NCI-H1930 (cell line): ENCODE measurements around the gene ABCA13.

ENCODE experiments used
- DNase-seq, 2 experiments: peaks; one replicate each; lab custom pipeline; 2025; lab: John Stamatoyannopoulos, UW

ABCA13 gene

GRCh38 chr7:48245751-48246472, 74.7 kb downstream of the ABCA13 start:
- no peak for DNase-seq

GRCh38 chr7:48249166-48249565, 77.9 kb downstream of the ABCA13 start:
- no peak for DNase-seq

DNA sequence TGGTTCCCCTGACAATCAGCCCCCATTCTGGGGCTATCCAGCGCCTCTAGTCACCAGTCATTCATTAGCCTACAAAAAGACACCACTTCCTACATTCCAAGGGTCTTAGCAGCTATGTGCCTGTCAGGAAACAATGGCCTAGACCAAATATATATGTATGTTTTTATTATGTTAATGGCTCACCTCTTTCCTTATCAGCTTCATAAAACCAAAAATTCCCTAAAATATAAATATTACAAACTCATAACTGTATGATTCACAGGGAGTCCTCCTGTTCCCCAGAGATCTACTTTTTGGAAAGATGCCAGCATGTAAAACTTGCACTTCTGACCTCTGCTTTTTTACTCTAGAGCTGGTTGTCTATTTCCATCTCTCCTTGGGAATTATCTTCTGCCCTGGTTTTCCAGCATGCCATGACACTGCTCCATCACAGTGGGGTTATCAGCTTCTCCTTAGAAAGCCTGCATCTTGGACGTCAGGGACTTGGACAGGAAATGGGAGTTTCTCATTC, 79.2 kb downstream of the ABCA13 start:
- no peak for DNase-seq

- no peak for DNase-seq
Observed at GRCh38 chr7:48251766-48252165, 80.5 kb downstream of the ABCA13 start.

DNA sequence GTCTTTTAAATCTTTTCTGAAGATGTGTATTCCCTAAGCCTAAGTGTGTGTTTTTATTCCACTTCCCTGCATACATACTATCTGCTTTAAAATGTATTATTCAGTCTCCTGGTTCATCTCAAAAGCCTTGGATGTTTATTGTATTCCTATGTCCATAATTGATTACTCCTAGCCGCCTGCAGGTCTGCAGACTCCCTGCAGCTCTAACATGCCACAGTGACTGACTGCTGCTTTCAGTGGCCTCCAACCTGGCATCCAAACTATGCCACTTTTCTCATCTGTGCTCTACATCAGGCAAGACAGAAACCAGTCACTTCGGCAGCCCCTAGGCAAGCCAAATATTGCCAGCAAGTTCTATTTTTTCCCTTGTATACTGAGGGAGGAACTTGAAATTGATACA, 81.7 kb downstream of the ABCA13 start:
- DNase-seq, result no peak

DNA sequence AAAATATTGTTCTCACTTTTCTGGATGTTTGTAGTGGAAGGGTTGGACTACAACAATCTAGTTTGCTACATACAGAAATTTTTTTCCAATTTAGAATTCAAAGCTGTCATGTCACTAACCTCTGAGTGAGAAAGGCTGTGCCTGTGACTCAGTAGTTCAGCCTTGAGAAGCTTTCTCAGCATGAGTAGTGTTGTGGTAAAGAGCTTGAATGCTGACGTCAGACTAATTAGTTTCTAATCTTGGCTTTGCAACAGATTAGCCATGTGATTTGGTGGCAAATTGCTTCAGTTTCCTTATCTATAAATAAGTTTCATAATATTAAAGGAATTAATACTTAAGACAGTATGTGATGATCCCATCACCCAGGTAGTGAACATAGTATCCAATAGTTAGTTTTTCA, 83.8 kb downstream of the ABCA13 start:
- DNase-seq, result no peak

DNA sequence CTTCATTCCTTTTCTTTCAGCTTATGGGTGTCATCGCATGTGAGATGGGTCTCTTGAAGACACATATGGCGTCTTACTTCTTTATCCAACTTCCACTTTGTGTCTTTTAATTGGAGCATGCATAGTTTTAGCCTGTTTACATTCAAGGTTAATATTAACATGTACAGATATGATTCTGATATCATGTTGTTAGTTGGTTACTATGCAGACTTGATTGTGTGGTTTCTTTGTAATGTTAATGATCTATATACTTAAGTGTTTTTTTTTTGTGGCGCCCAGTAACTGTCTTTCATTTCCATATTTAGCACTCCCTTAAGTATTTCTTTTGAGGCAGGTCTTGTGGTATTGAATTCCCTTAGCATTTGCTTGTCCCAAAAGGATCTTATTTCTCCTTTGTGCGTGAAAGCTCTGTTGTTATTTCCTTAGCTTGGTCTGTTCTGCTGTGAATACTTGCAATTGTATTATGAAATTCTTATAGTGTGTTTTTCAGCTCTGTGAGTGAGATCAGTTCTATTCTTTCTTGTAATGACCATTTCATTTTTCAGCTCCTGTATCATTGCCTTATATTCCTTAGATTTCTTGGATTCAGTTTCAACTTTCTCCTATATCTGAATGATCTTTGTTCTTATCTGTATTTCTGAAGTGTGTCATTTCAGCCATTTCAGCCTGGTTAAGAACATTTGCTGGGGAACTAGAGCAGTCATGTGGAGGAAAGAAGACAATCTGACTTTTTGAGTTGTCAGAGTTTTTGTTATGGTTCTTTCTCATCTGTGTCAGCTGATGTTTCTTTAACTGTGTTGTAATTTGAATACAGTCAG, 88.4 kb downstream of the ABCA13 start:
- no peak for DNase-seq

- DNase-seq, result no peak
Observed at GRCh38 chr7:48261696-48262095, 90.4 kb downstream of the ABCA13 start.

- no peak for DNase-seq
Observed at GRCh38 chr7:48262606-48263310, 91.5 kb downstream of the ABCA13 start.

DNA sequence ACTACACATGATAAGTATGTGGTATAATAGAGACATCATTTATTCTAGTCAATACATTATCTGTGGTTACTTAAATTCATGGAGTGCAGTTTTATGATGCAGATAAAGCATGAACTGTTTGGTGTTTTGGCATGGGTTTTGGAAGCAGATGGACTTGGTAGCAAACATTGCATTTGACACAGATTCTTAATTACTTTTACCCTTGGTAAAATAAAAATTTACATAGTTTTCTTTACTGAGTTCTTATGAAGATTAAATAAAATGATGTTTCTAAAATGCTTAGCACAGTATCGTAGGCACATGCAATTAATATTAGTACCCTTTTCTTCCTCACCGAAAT, 92.0 kb downstream of the ABCA13 start:
- DNase-seq, result no peak

DNA sequence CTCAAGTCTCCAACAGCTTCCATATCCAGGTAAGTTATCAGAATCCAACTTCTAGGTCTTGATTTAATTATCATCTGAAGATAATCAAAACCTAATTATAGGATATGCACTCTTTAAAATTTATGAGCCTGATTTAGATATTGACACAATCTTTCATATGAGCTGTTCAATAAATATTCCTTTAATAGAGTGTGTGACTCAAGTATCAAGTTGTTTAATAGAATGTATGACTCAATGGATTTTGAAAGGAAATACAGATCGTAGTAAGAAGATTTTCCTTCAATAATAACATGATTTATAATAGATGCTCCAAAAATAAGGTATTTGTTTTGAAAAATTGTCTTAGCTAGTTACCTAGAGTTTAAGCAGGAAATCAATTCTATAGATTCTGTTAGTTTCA, 97.8 kb downstream of the ABCA13 start:
- DNase-seq, result no peak

DNA sequence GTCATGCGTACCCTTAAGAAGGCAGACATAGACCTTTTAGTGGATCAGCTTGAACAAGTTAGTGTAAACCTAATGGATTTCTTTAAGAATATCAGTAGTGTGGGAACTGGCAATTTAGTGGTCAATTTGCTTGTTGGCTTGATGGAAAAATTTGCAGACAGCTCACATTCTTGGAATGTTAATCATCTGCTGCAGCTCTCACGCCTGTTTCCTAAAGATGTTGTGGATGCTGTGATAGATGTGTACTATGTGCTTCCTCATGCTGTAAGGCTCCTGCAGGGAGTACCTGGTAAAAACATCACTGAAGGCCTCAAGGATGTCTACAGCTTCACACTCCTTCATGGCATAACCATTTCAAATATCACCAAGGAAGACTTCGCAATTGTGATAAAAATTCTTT, 103.4 kb downstream of the ABCA13 start:
- DNase-seq, result no peak

DNA sequence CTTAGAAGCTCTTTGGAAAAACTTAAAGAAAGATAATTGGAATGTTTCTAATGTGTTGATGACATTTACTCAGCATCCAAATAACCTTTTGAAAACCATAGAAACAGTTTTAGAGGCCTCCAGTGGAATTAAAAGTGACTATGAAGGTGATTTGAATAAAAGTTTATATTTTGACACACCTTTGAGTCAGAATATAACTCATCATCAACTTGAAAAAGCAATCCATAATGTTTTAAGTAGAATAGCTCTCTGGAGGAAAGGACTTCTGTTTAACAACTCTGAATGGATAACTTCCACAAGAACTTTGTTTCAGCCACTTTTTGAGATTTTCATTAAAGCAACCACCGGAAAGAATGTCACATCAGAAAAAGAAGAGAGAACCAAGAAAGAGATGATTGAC, 108.2 kb downstream of the ABCA13 start:
- DNase-seq, result no peak

GRCh38 chr7:48280100-48280499, 108.8 kb downstream of the ABCA13 start:
- no peak for DNase-seq

DNA sequence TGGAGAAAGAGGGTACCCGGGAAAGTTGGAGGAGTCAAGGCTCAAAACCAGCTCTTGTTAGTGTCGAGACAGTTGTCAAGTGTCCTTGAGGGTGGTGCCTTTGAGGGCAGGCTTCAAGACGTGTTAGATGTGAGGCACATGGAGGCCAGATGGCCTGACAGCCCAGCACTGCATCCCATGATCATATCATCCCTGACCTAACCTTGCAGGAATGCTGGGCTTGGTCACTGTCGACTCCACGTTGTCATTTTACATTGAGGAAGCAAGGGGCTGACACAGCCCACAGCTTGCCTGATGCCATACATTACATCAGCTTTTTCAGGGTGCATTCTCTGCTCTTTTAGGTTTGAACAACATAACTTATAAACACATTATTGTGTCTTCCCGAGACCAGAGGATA, 114.1 kb downstream of the ABCA13 start:
- no peak for DNase-seq

DNA sequence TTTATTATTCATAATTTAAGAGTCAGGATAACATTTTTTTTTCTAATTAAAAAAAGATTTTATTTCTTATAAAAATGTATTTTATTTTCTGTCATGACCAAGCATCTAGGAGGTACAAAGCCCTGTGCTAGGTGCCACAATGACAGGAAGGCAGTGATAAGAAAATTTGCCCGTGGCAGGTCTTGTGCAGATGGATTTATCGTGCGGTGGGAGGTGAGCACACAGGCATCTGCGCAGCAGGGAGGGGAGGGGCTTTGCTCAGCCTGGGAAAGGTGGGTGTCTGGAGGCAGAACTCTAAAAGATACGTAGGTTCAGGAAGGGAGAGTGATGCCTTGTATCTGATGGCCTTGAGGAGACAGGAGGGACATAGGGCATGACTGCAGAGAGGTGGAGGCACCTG, 115.6 kb downstream of the ABCA13 start:
- no peak for DNase-seq

DNA sequence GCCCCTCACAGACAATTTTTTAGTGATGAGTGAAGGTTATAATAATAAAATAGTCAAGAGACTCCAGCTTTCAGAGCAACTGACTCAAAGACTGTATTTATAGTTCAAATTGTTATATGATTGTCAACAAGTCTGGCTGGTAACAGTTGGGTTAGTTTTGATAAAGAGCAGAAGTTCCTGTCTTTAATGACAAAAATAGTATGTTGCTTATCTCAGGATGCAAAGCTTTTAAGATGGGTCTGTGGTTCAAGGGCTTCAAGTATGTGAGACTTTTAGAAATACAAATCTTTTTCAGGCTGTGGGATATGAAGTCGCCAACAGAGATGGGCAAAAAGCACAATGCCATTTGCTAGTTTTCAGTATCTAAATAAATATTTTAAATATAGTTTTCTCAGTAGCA, 118.4 kb downstream of the ABCA13 start:
- DNase-seq, result no peak

GRCh38 chr7:48292949-48293348, 121.7 kb downstream of the ABCA13 start:
- no peak for DNase-seq

DNA sequence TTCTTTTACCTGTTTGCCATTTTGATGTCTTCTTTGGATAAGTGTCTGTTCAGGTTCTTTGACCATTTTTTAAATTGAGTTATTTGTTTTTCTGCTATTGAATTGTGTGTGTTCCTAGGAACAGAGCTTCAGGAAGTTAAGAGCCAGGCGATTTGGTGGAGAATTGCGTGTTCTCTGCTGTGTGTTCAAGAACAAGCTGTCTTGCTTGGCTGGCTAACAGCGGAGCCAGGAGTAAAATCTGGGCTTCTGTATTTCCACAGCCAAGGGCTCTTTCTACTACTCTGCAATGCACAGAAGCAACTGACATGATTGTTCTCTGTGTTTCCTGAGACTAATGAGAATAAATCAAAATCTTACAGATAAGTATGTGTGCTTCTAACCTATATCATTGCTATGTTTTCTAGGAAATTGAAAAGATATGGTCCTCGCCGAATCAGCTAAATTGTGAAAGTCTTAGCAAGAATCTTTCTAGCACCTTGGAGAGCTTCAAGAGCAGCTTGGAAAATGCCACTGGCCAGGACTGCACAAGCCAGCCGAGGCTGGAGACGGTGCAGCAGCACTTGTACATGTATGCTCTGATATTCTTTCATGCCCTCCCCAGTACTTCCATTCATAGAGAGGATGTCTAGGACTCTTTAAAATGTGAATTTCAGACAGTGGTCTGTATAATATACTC, 124.2 kb downstream of the ABCA13 start:
- DNase-seq, result no peak

- DNase-seq, result no peak
Observed at GRCh38 chr7:48296966-48297365, 125.7 kb downstream of the ABCA13 start.

GRCh38 chr7:48298779-48299178, 127.5 kb downstream of the ABCA13 start:
- DNase-seq, result no peak

DNA sequence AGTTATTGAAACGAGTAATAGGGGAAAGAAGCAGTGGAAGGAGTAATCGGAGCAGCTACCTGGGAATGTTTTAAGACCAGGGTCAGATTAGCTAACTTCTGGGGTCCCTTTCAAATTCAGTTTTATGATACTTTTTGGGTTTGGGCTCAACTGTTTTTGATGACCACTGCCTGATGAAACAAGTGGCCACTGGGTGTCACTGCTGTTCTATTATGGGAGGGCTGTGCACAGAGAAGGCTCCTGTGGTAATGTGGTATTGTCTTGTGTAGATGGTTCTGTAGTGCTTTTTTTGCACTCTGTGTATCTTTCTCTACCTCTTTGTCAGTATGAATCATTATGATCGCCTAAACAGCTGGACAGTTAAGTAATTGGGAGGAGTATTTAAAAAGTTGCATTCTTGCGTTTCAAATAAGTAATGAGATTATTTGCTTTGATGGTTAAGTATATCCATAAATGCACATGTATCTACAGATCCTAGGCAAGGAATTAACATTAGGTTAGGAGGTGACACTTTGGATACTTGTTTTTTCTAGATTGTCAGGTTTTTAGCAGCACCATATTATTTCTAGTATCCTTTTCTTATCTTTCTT, 128.4 kb downstream of the ABCA13 start:
- peak; percentile 14 to 35 for DNase-seq
